Esophagus squamous epithelium (tissue), 4 donors: ENCODE measurements around the gene SPOCK1.

ENCODE experiments used
- POLR2A ChIP-seq, 4 donors: fragments of 450-650 bp; IDR thresholded peaks; one replicate each; pipeline ENCODE4 v1.6.1; 2017; ENCODE audit warnings: antibody characterized with exemption in 4 of 4, mild to moderate bottlenecking in 4 of 4, moderate library complexity in 3 of 4
- TF ChIP-seq, protein P1 (sequence below), 6 experiments: fragments of 450-650 bp in 4 of 6; fragments of 200-600 bp in 2 of 6; sonication (generic) in 2 of 6; IDR thresholded peaks; one replicate each; pipeline ENCODE4 v1.5.1; 2016 to 2019; ENCODE audit warnings: antibody characterized with exemption in 6 of 6, mild to moderate bottlenecking in 4 of 6, moderate library complexity in 4 of 6

DNA sequence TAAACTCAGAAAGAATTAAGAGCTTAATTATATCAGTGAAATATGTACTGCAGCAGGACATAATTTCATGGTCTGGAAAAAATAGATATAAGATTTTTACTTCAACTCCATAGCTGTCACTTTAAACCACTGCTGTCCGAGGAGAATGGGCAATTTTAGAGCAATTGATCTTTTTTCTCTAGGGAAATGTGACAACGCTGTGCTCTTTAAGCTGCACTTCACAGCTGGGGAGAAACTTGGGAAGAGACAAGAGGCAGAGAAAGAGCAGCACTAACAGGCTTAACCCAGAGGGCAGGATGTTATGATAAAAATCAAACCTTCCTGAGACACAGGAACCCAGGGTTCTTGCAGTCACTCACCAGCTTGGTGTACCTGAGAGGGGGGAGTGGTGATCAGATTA, 92.0 kb downstream of the SPOCK1 start:
- TF ChIP-seq, protein P1, sequence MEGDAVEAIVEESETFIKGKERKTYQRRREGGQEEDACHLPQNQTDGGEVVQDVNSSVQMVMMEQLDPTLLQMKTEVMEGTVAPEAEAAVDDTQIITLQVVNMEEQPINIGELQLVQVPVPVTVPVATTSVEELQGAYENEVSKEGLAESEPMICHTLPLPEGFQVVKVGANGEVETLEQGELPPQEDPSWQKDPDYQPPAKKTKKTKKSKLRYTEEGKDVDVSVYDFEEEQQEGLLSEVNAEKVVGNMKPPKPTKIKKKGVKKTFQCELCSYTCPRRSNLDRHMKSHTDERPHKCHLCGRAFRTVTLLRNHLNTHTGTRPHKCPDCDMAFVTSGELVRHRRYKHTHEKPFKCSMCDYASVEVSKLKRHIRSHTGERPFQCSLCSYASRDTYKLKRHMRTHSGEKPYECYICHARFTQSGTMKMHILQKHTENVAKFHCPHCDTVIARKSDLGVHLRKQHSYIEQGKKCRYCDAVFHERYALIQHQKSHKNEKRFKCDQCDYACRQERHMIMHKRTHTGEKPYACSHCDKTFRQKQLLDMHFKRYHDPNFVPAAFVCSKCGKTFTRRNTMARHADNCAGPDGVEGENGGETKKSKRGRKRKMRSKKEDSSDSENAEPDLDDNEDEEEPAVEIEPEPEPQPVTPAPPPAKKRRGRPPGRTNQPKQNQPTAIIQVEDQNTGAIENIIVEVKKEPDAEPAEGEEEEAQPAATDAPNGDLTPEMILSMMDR (IDR thresholded peaks at IDR 0.05) = no peak
- TF ChIP-seq POLR2A (IDR thresholded peaks at IDR 0.05) = no peak
